ENCODE measurements around the gene GLIS1. TPM values are rescaled to one million over a fixed set of nuclear protein-coding genes. Genes with fewer than 3 reads are reported as not detected.

Gene GLIS1
- total and polyA plus RNA-seq, 2 of the 8 experiments (the other 6 are each of a cell fraction or from before 2014, with no cell fraction given) = 0.15 to 0.22 TPM

GRCh38 chr1:53559854-53560580, 178.9 kb downstream of the GLIS1 start (continued):
- TF ChIP-seq CBX5 (IDR thresholded peaks at IDR 0.05; ENCODE audit: low read depth, low read length) (no peak), MAFK (IDR thresholded peaks at IDR 0.05; ENCODE audit: low read depth, low read length) (no peak), SP1 (IDR thresholded peaks at IDR 0.05; ENCODE audit: low read depth, low read length) (no peak), ATF2 (IDR thresholded peaks at IDR 0.05; ENCODE audit: low read length) (no peak)

Data from H1 (cell line).